ENCODE measurements around the gene TMEM141.
"Not testable (repeated sequence)": the region's sequence is repeated elsewhere in the genome, so short reads cannot be mapped to it uniquely, and the experiment has no call there.

TMEM141 gene

DNA sequence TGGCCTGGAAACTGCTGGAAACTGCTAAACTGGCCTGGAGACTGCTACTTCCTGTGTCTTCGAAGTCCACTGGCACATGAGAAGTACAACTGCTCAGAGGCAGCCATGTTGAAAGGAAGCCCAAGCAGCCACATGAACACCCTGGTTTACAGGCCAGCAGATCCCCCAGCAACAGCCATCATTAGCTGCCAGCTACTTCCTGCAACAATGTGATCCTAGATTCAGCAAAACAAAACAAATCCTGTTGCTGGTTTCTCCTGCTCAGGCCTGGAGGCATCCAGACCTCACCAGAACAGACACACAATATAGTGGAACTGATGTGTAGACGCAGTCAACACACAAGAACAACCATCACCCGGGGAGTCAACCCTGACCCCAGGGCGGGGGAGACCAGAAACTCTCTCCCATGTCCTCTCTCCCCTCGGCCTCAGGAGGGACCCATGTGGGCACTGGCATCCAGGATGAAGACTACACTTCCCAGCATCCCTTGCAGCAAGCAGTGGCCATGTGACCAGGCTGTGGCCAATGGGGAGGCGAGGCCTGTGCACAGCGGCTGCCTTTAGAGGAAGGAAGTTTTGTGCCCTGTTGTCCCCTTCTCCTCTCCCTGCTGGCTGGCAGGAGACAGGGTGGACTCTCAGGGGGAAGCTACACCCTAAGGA is 17.6 kb upstream of the TMEM141 start:
- in situ Hi-C loops (cut with HindIII; ENCODE audit: low sequenced_read_pairs), result no loop called here

GRCh38 chr9:136774416-136775045 is 16.6 kb upstream of the TMEM141 start:
- in situ Hi-C loops (cut with HindIII; ENCODE audit: low sequenced_read_pairs), result no loop called here

DNA sequence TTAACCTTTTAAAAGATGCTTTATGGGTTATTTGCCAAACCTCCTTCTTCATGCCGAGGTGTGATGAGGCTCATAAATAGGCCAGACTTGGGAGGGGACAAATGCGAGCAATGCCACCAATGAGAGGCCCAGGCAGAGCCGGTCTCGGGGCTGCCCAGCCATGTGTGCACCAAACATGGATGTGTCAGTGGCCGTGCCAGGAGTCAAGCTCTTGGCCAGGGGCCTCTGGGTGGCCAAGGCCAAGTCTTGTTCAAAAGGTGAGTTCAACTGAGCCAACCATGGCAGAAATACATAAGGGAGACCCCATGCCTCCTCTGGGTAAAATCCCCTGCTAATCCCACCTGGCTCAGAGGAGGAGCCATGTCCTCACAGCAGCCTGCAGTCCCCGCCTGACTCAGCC is 16.0 kb upstream of the TMEM141 start:
- in situ Hi-C loops (cut with HindIII; ENCODE audit: low sequenced_read_pairs), result no loop called here

DNA sequence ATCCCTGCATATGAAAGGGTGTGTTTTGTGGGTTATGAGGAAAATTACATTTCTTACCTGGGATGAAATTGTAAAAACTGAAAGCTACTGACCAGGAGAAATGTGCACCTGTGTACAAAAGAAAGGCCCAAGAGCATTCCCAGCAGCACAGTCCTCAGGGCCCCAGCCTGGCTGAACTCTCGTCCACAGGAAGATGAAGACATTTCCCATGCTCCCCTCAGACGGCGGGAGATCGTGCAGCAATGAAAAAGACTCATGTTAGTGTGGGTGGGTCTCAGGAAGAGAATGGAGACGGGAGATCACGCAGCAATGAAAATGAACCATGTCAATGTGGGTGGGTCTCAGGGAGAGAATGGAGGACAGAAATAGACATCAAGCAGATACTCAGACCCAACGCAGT is 14.2 kb upstream of the TMEM141 start:
- in situ Hi-C loops (cut with HindIII; ENCODE audit: low sequenced_read_pairs), result no loop called here

DNA sequence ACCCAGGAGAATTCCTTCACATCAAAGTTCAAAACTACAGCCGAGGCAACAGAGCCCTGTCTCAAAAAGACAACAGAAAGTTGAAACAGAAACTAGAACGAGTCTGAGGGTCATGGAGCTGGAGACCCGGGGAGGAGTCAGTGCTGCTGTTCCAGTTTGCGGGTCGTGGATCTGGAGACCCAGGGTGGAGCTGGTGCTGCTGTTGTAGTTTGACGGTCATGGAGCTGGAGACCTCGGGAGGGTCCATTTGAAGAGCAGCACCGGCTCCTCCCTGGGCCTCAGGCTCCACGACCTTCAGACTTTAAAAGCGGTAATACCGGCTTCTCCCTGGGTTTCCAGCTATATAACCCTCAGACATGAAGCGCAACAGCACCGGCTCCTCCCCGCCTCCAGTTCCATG is 13.8 kb upstream of the TMEM141 start:
- in situ Hi-C loops (cut with HindIII; ENCODE audit: low sequenced_read_pairs), result no loop called here

- in situ Hi-C loops (cut with HindIII; ENCODE audit: low sequenced_read_pairs), result no loop called here
Measured at GRCh38 chr9:136779808-136780207, 11.3 kb upstream of the TMEM141 start.

- in situ Hi-C loops (cut with HindIII; ENCODE audit: low sequenced_read_pairs), result no loop called here
Measured at GRCh38 chr9:136782452-136782851, 8.7 kb upstream of the TMEM141 start.

GRCh38 chr9:136784249-136784996 is 6.7 kb upstream of the TMEM141 start:
- in situ Hi-C loops (cut with HindIII; ENCODE audit: low sequenced_read_pairs), result no loop called here

DNA sequence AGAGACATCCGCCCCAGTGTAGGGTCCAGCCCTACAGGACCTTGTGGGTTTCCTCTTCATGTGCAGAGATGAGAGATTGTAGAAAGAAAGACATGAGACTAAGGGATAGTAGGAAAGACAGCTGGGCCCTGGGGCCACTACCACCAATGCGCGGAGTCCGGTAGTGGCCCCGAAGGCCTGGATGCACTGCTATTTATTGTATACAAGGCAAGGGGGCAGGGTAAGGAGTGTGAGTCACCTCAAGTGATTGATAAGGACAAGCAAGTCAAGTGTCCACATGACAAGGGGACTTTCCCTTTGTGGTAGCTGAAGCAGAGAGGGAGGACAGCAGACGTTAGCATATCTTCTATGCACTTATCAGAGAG is 6.2 kb upstream of the TMEM141 start:
- in situ Hi-C loops (cut with HindIII; ENCODE audit: low sequenced_read_pairs), result no loop called here

DNA sequence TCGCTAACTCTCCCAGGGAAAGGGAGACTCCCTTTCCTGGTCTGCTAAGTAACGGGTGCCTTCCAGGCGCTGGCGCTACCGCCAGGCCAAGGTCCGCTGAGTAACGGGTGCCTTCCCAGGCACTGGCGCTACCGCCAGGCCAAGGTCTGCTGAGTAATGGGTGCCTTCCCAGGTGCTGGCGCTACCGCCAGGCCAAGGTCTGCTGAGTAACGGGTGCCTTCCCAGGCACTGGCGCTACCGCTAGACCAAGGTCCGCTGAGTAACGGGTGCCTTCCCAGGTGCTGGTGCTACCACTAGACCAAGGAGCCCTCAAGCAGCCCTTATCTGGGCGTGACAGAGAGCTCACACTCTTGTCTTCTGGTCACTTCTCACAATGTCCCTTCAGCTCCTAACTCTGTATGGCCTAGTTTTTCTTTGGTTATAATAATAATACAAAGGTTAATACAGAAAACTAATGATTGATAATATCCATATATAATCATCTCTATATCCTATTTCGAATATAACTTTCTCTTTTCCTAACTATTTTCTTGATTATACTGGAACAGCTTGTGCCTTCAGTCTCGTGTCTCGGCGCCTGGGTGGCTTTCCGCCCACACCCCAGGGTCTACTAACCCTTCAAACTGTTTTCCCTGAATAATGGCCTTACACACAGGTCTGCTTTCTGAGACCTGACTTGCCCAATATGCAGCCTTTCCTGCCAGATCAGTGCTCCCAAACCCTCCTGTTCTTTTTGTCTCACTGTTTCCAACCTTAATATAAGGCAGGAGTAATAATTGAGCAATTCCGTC is 5.4 kb upstream of the TMEM141 start:
- in situ Hi-C loops (cut with HindIII; ENCODE audit: low sequenced_read_pairs), result not testable (repeated sequence)

- in situ Hi-C loops (cut with HindIII; ENCODE audit: low sequenced_read_pairs), result no loop called here
Measured at GRCh38 chr9:136786451-136786850, 4.7 kb upstream of the TMEM141 start.

GRCh38 chr9:136786983-136787382 is 4.2 kb upstream of the TMEM141 start:
- in situ Hi-C loops (cut with HindIII; ENCODE audit: low sequenced_read_pairs), result not testable (repeated sequence)

DNA sequence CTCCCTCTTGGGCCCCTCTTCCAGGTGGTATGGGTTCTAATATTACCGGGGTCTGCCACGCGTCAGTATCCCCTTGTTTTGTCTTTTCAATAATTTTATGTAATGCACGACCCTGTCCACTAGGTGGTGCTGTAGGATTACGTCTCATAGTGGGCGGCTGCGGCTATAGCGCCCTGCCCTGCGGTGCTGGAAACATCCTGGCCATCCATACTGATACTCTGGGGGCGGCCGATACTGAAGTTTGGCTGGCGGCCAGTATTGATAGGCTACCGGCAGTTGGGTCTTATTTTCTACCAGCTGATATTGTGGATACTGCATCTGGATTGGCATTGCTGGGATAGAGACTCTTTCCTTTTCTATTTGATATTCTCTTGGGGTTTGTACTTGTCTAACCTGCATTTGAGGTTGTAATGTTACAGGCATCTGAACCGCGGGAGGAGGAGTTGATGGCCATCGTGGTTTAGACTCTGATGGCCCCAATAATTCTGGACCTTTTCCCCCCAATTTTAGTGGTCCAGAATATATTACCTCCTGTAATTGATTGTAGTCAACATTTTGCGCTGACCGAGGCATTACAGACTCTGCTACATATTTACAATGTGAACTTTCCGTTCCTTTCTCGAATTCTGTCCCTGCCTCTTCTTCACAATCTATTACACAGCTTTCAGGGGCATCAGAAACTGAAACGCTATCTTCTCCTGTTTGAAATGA is 3.3 kb upstream of the TMEM141 start:
- in situ Hi-C loops (cut with HindIII; ENCODE audit: low sequenced_read_pairs), result no loop called here

- in situ Hi-C loops (cut with HindIII; ENCODE audit: low sequenced_read_pairs), result not testable (repeated sequence)
Measured at GRCh38 chr9:136788644-136789522, 2.3 kb upstream of the TMEM141 start.

DNA sequence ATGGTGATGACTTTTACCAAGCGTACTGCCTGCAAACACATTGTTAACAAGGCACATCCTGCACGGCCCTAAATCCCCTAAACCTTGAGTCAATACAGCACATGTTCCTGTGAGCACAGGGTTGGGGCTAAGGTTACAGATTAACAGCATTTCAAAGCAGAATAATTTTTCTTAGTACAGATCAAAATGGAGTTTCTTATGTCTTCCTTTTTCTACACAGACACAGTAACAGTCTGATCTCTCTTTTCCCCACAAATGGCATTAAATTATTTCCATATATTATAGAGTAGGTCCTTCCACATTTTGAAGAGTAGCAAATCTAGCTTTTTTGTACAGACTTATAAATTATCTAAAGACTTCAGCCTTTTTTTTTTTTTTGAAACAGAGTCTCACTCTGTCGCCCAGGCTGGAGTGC is 1.6 kb upstream of the TMEM141 start:
- in situ Hi-C loops (cut with HindIII; ENCODE audit: low sequenced_read_pairs), result no loop called here

DNA sequence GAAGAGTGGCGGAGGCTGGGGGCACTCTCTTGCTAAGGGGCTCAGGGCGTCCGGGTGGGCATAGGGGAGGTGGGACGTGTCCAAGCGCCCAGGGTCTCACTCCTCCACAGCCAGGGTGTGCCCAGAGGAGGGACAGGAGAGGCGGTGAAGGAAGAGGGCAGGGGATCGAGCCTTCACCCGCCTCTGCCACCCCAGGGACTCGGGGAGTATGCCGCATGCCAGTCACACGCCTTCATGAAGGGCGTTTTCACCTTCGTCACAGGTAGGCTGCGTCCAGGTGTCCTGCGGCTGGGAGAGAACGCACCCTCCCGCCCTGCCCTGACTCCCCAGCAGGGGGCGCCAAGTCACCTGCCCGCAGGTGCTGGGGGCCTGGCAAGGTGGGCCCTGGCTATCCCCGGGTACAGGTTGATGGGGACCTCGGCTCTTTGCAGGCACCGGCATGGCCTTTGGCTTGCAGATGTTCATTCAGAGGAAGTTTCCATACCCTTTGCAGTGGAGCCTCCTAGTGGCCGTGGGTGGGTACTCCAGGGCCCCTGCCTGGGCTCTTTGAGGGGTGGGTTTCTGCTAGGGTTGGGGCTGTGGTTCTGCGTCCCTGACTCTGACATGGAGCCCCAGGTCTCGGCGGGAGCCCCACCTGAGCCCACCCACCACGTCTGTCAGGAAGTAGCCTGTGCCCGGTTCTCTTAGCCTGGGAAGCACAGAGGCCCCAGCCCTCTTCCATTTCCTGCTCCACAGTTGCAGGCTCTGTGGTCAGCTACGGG is 552 bp downstream of the TMEM141 start:
- in situ Hi-C loops (cut with HindIII; ENCODE audit: low sequenced_read_pairs), result no loop called here

DNA sequence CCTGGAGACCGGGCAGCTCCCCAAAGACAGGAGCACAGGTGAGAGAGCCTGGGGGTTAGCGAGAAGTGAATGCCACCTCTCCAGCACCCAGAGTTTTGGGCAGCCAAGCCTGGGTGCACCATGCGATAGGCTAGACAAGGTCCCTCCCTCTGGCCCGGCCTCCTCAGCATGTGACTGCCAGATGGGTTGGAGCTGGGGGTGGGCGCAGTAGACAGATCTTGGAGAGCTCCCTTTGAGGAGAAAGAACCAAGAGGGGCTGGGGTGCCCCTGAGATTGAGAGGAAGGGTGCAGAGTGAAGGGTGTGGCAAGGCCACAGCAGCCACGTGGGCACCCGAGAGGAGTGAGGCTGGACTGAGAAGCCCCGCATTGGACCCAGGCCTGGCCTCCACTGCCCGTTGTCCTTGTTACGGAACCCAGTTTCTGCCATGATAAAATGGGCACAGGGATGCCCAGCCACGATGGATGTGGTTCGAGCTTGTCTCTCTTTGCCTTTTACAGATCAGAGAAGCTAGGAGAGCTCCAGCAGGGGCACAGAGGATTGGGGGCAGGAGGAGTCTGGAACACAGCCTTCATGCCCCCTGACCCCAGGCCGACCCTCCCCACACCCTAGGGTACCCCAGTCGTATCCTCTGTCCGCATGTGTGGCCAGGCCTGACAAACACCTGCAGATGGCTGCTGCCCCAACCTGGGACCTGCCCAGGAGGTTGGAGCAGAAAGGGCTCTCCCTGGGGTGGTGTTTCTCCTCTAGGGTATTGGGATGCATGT is 1.4 kb downstream of the TMEM141 start:
- in situ Hi-C loops (cut with HindIII; ENCODE audit: low sequenced_read_pairs), result no loop called here

Measured in DLD1 (cell line).